A549 (cell line): ENCODE results near the gene DYSF. TPM values are rescaled to one million over a fixed set of nuclear protein-coding genes. Genes with fewer than 3 reads are reported as not detected.

Experiments used
- ATAC-seq, 2 experiments: fragments of 200-7000 bp in 1 of 2; fragments of >200 bp in 1 of 2; cut with Nextera tagmentation in 1 of 2; cut with Tn5 transposase in 1 of 2; 3 replicates each; pipeline versions ENCODE4 v1.8.0 to v1.9.1; 2018 to 2020; ENCODE audit warnings: mild to moderate bottlenecking in 1 of 2, moderate library complexity in 1 of 2
- CTCF ChIA-PET: fragments of 300-600 bp; sonication (Branson Sonifier 250); formaldehyde crosslinking; extraction: SDS; loops from one replicate; lab custom pipeline; 2021; ENCODE audit warnings: antibody characterized with exemption, inconsistent platforms; lab: Yijun Ruan, JAX
- POLR2A ChIA-PET: fragments of 350-600 bp; formaldehyde crosslinking; extraction: SDS; loops from one replicate; lab custom pipeline; 2021; ENCODE audit warnings: antibody characterized with exemption, inconsistent platforms; lab: Yijun Ruan, JAX
- DNase-seq, 2 experiments: peaks; one replicate each; pipeline versions ENCODE4 v3.0.0 to v3.0.0-alpha.2; 2011 to 2016; ENCODE audit warnings: low read depth in 1 of 2, low spot score in 1 of 2
- FAIRE-seq: peaks from 2 replicates; lab custom pipeline; 2011; peaks lifted over from hg19 to GRCh38; lab: Jason Lieb, UNC
- H3K27ac ChIP-seq, 2 experiments: fragments of >200 bp; sonication (Bioruptor Twin); formaldehyde crosslinking; 3 replicates each; pipeline ENCODE4 v1.5.1; 2016 to 2017
- H3K4me1 ChIP-seq: fragments of >200 bp; sonication (Bioruptor Twin); formaldehyde crosslinking; 3 replicates; pipeline ENCODE4 v1.6.1; 2016
- H3K4me2 ChIP-seq: fragments of >200 bp; sonication (Bioruptor Twin); formaldehyde crosslinking; 3 replicates; pipeline ENCODE4 v1.6.1; 2016
- H3K4me3 ChIP-seq: fragments of >200 bp; sonication (Bioruptor Twin); formaldehyde crosslinking; 3 replicates; pipeline ENCODE4 v1.5.1; 2016
- H3K9me3 ChIP-seq: fragments of >200 bp; sonication (Bioruptor Twin); formaldehyde crosslinking; 3 replicates; pipeline ENCODE4 v1.6.1; 2016
- ATOH8 ChIP-seq: fragments of 250-450 bp; sonication (Bioruptor Pico); IDR thresholded peaks from 2 replicates; pipeline ENCODE4 v1.5.0; 2020; ENCODE audit warnings: low read depth, mild to moderate bottlenecking, moderate library complexity
- BCL3 ChIP-seq: fragments of >200 bp; sonication (Bioruptor Twin); formaldehyde crosslinking; IDR thresholded peaks from 3 replicates; pipeline ENCODE4 v1.6.1; 2016
- CEBPB ChIP-seq, 2 experiments: fragments of >200 bp in 1 of 2; sonication (Bioruptor Twin) in 1 of 2; formaldehyde crosslinking in 1 of 2; IDR thresholded peaks; 2 replicates each; pipeline ENCODE4 v1.6.1; 2012 to 2016
- E2F6 ChIP-seq: IDR thresholded peaks from 2 replicates; pipeline ENCODE4 v1.6.1; 2012; ENCODE audit warnings: low read depth, borderline replicate concordance
- ESRRA ChIP-seq: fragments of 150-350 bp; IDR thresholded peaks from 2 replicates; pipeline ENCODE4 v1.6.1; 2014; ENCODE audit warnings: mild to moderate bottlenecking, low read length, borderline replicate concordance
- FOSB ChIP-seq: fragments of 250-450 bp; sonication (Bioruptor Pico); IDR thresholded peaks from 2 replicates; pipeline ENCODE4 v1.5.0; 2020; ENCODE audit warnings: mild to moderate bottlenecking, moderate library complexity
- HEYL ChIP-seq: fragments of 250-450 bp; sonication (Bioruptor Pico); IDR thresholded peaks from 2 replicates; pipeline ENCODE4 v1.8.0; 2021; ENCODE audit warnings: mild to moderate bottlenecking, moderate library complexity
- HOXA7 ChIP-seq: fragments of 250-450 bp; sonication (Bioruptor Pico); IDR thresholded peaks from 2 replicates; pipeline ENCODE4 v1.5.0; 2020; ENCODE audit warnings: mild to moderate bottlenecking, moderate library complexity
- JUNB ChIP-seq: fragments of >200 bp; sonication (Bioruptor Twin); formaldehyde crosslinking; IDR thresholded peaks from 2 replicates; pipeline ENCODE4 v1.6.1; 2016
- NR3C1 ChIP-seq: fragments of >200 bp; sonication (Bioruptor Twin); formaldehyde crosslinking; IDR thresholded peaks from 3 replicates; pipeline ENCODE4 v1.6.1; 2017
- RARB ChIP-seq: fragments of 250-450 bp; sonication (Bioruptor Pico); IDR thresholded peaks from 2 replicates; pipeline ENCODE4 v1.8.0; 2021; ENCODE audit warnings: mild to moderate bottlenecking, moderate library complexity
- RFX5 ChIP-seq: fragments of 450-650 bp; IDR thresholded peaks from 2 replicates; pipeline ENCODE4 v1.7.1; 2014; ENCODE audit warnings: antibody characterized with exemption, mild to moderate bottlenecking, moderate library complexity
- SMC3 ChIP-seq: fragments of >200 bp; sonication (Bioruptor Twin); formaldehyde crosslinking; IDR thresholded peaks from 3 replicates; pipeline ENCODE4 v1.6.1; 2018; ENCODE audit warnings: inconsistent platforms
- TP53 ChIP-seq: fragments of 250-450 bp; sonication (Bioruptor Pico); IDR thresholded peaks from 2 replicates; pipeline ENCODE4 v1.5.0; 2021; ENCODE audit warnings: mild to moderate bottlenecking, moderate library complexity
- ZNF302 ChIP-seq: fragments of 250-450 bp; sonication (Bioruptor Pico); IDR thresholded peaks from 2 replicates; pipeline ENCODE4 v1.9.0; 2021; ENCODE audit warnings: inconsistent platforms, mild to moderate bottlenecking, moderate library complexity
- WGBS: methylation state at CpG from one replicate; pipeline ENCODE4 v1.1.6; 2017; ENCODE audit errors: missing lambda C conversion rate; 5-methylcytosine and 5-hydroxymethylcytosine counted together
- polyA plus RNA-seq, 4 experiments: library from polyadenylated mRNA; depleted of rRNA in 3 of 4; stranded (reverse); fragments of >200 nt; fragmentation: RNase III in 1 of 4; extraction: RNeasy Plus Mini Kit Qiagen cat#74134 plus additional on column Dnase treatment in 1 of 4; gene quantifications; 2 replicates in 3 of 4; 3 replicates in 1 of 4; pipeline ENCODE4 v1.2.3, GENCODE V29; 2011 to 2017
- TF ChIP-seq, protein P1 (sequence below): fragments of 150-350 bp; IDR thresholded peaks from 2 replicates; pipeline ENCODE4 v1.6.1; 2014; ENCODE audit warnings: low read depth, mild to moderate bottlenecking, low read length
- TF ChIP-seq, protein P2 (sequence below): fragments of 250-450 bp; sonication (Bioruptor Pico); IDR thresholded peaks from 2 replicates; pipeline ENCODE4 v1.5.0; 2021; ENCODE audit warnings: mild to moderate bottlenecking, moderate library complexity, borderline replicate concordance
- TF ChIP-seq, protein P3 (sequence below): fragments of 450-650 bp; IDR thresholded peaks from 2 replicates; pipeline ENCODE4 v1.6.1; 2014; ENCODE audit warnings: antibody characterized with exemption

Gene DYSF
- polyA plus RNA-seq, 2 of the 4 experiments (the other 2 are of a cell fraction) = 0.36 to 0.98 TPM

- FAIRE-seq = no peak
- ATAC-seq = no peak
Observed at GRCh38 chr2:71570951-71571460, 117.6 kb downstream of the DYSF start.

DNA sequence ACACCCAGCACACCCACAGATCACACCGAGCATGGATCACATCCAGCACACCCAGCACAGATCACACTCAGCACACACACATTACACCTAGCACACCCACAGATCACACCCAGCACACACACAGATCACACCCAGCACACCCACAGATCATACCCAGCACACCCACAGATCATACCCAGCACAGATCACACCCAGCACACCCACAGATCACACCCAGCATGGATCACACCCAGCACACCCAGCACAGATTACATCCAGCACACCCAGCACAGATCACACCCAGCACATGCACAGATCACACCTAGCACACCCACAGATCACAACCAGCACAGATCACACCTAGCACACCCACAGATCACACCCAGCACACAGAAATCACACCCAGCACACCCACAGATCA, 118.6 kb downstream of the DYSF start:
- no peak overlapping the region for H3K27ac ChIP-seq
- POLR2A ChIA-PET = no interaction called here
- no peak for ATAC-seq
- TF ChIP-seq JUNB (no peak), FOSB (no peak), ATOH8 (CRISPR knock-in tag) (no peak), SMC3 (no peak), ESRRA (no peak), RARB (CRISPR knock-in tag) (no peak), RFX5 (no peak), BCL3 (no peak), HOXA7 (CRISPR knock-in tag) (no peak), ZNF302 (no peak), HEYL (CRISPR knock-in tag) (no peak), CEBPB (IDR thresholded peaks at IDR 0.05) (no peak), E2F6 (no peak)
- TF ChIP-seq, protein P1, sequence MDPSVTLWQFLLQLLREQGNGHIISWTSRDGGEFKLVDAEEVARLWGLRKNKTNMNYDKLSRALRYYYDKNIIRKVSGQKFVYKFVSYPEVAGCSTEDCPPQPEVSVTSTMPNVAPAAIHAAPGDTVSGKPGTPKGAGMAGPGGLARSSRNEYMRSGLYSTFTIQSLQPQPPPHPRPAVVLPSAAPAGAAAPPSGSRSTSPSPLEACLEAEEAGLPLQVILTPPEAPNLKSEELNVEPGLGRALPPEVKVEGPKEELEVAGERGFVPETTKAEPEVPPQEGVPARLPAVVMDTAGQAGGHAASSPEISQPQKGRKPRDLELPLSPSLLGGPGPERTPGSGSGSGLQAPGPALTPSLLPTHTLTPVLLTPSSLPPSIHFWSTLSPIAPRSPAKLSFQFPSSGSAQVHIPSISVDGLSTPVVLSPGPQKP = no peak
- TF ChIP-seq, protein P2, sequence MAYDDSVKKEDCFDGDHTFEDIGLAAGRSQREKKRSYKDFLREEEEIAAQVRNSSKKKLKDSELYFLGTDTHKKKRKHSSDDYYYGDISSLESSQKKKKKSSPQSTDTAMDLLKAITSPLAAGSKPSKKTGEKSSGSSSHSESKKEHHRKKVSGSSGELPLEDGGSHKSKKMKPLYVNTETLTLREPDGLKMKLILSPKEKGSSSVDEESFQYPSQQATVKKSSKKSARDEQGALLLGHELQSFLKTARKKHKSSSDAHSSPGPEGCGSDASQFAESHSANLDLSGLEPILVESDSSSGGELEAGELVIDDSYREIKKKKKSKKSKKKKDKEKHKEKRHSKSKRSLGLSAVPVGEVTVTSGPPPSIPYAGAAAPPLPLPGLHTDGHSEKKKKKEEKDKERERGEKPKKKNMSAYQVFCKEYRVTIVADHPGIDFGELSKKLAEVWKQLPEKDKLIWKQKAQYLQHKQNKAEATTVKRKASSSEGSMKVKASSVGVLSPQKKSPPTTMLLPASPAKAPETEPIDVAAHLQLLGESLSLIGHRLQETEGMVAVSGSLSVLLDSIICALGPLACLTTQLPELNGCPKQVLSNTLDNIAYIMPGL = no peak
- TF ChIP-seq, protein P3, sequence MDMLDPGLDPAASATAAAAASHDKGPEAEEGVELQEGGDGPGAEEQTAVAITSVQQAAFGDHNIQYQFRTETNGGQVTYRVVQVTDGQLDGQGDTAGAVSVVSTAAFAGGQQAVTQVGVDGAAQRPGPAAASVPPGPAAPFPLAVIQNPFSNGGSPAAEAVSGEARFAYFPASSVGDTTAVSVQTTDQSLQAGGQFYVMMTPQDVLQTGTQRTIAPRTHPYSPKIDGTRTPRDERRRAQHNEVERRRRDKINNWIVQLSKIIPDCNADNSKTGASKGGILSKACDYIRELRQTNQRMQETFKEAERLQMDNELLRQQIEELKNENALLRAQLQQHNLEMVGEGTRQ = no peak
- TF ChIP-seq, all 56 proteins: peak for 0
- DNase-seq (no peak), FAIRE-seq (no peak)
- peaks cover 12% of the 10 kb centered on the region; the same call in 2 of the 3 replicates for H3K9me3 ChIP-seq
- H3K4me3 ChIP-seq = no peak overlapping the region
- H3K4me1 ChIP-seq = no peaks in the 10 kb centered on the region
- H3K4me2 ChIP-seq = no peak overlapping the region
- CTCF ChIA-PET = interaction anchor here (1.5 kb wide), 1 partner anchor 578 kb away, joined by 5 read pairs; no protein-coding TSS in a partner anchor
- WGBS = 10% methylated on average over 1 of the region's 1 CpG

More at GRCh38 chr2:71570951-71571460, 117.6 kb downstream of the DYSF start:
- H3K27ac ChIP-seq = no peak overlapping the region
- CTCF ChIA-PET = no interaction called here
- H3K4me1 ChIP-seq = no peaks in the 10 kb centered on the region
- POLR2A ChIA-PET = no interaction called here
- H3K4me3 ChIP-seq = no peak overlapping the region
- H3K9me3 ChIP-seq = peaks cover 12% of the 10 kb centered on the region; the same call in 2 of the 3 replicates
- no peak for TF ChIP-seq TP53
- no peak for TF ChIP-seq NR3C1
- TF ChIP-seq BCL3 = no peak
- TF ChIP-seq, all 56 proteins: peak for 0
- DNase-seq = no peak
- WGBS = 43% methylated on average over 2 of the region's 2 CpGs
- no peak overlapping the region for H3K4me2 ChIP-seq
